Right lung (tissue), 10 donors: ENCODE results near the gene COL18A1. TPM values are rescaled to one million over a fixed set of nuclear protein-coding genes. Genes with fewer than 3 reads are reported as not detected.
"Not testable (repeated sequence)": the region's sequence is repeated elsewhere in the genome, so short reads cannot be mapped to it uniquely, and the experiment has no call there.

Experiments used
- DNase-seq, 2 donors: peaks; one replicate each; pipeline ENCODE4 v3.0.0-alpha.2; 2013
- long read RNA-seq, 8 donors: transcript quantifications; one replicate each; lab custom pipeline, GENCODE V29; 2026
- polyA plus RNA-seq, 5 donors: library from polyadenylated mRNA; unstranded; fragments of 120-200 nt; gene quantifications; one replicate each; pipeline versions ENCODE4 v1.2.1 to v1.2.3, GENCODE V29; 2013; ENCODE audit warnings: inconsistent platforms in 1 of 5, low replicate concordance in 1 of 5; ENCODE audit not compliant: insufficient read length in 5 of 5, insufficient read depth in 1 of 5

COL18A1 gene
- 100 to 1,000 TPM in 1 of 5 donors, 10 to 100 TPM in 4; 31.9 to 103 (median 57.3) TPM for polyA plus RNA-seq
- long read RNA-seq, donor 1, partial matches to known transcripts: 58 of 58 reads
- long read RNA-seq, donor 1, other reads (novel, unspliced or antisense): 0 of 58 reads
- long read RNA-seq, donor 2, partial matches to known transcripts: 20 of 20 reads
- long read RNA-seq, donor 2, other reads (novel, unspliced or antisense): 0 of 20 reads
- long read RNA-seq, donor 3, partial matches to known transcripts: 23 of 24 reads
- long read RNA-seq, donor 3, other reads (novel, unspliced or antisense): 0 of 24 reads
- long read RNA-seq, donor 4, partial matches to known transcripts: 24 of 24 reads
- long read RNA-seq, donor 4, other reads (novel, unspliced or antisense): 0 of 24 reads
- long read RNA-seq, donor 5, partial matches to known transcripts: 27 of 27 reads
- long read RNA-seq, donor 5, other reads (novel, unspliced or antisense): 0 of 27 reads
- long read RNA-seq, donor 6, full-length matches to known transcripts: 1 of 33 reads
- long read RNA-seq, donor 6, partial matches to known transcripts: 32 of 33 reads
- long read RNA-seq, donor 6, other reads (novel, unspliced or antisense): 0 of 33 reads
- long read RNA-seq, donor 7, full-length matches to known transcripts: 2 of 77 reads
- long read RNA-seq, donor 7, partial matches to known transcripts: 75 of 77 reads
- long read RNA-seq, donor 7, other reads (novel, unspliced or antisense): 0 of 77 reads
- long read RNA-seq, donor 8, partial matches to known transcripts: 5 of 5 reads
- long read RNA-seq, donor 8, other reads (novel, unspliced or antisense): 0 of 5 reads

DNA sequence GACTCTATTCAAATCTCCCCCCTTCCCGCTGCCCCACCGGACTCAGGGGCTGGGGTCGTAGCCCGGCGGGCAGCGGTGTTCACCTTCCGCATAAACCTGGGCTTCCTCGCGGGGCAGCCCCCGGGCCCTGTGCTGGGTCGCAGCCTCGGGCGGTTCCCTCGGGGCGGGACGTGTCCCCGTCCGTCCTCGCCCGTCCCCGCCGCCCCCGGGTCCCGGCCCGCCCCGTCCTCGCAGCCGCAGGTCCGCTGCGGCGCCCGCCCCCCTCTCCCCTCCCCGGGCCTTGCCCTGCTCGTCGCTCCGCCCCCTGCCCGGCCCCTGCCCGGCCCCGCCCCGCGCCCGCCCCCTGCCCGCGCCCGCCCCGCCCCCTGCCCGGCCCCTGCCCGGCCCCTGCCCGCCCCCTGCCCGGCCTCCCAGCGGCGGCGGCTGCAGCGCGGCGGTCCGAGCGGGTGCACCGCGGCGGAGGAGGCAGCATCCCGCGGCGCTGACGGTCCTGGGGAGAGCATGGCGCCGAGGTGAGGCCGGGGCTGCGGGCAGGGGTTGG, at the start of gene COL18A1:
Gene COL18A1, plus strand, starts transcription at position 436 of the 541 bp plus-strand sequence. Its CDS starts 66 bp downstream, at position 502.
- DNase-seq: no peak

DNA sequence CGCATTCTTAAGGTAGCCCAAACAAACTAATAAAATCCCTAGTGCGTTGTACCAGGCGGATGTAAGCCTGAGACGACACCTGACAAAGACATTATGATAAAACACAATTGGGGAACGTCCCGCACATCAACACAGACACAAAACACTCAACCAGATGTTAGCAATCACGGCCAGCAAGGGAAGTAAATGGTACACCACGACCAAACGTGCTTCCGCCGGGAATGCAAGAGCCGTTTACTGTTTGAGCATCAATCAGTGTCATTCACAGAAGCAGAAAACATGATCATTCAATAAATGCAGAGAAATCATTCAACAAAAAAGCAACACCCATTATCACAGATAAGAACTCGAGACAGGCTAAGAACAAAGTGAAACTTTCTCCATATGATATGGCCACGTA, 49.4 kb upstream of the COL18A1 start:
- no peak for DNase-seq

DNA sequence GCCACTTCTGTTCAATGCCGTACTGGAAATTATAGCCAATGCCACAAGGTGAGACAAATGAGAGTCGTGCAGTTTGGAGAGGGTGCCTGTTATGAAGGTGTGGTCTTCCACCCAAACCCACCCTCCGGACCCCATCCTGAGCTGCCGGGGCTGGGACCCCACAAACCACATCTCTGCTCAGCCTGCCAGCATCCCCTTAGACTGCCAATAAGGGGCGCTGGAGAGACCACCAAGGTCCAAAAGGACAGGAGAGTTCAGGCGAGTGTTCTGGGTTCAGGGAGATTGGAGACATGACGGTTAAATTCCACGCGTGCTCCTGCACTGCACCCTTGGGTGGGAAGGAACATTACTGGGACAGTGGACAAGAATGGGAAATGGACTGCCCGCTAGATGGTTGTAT, 48.7 kb upstream of the COL18A1 start:
- DNase-seq: no peak

DNA sequence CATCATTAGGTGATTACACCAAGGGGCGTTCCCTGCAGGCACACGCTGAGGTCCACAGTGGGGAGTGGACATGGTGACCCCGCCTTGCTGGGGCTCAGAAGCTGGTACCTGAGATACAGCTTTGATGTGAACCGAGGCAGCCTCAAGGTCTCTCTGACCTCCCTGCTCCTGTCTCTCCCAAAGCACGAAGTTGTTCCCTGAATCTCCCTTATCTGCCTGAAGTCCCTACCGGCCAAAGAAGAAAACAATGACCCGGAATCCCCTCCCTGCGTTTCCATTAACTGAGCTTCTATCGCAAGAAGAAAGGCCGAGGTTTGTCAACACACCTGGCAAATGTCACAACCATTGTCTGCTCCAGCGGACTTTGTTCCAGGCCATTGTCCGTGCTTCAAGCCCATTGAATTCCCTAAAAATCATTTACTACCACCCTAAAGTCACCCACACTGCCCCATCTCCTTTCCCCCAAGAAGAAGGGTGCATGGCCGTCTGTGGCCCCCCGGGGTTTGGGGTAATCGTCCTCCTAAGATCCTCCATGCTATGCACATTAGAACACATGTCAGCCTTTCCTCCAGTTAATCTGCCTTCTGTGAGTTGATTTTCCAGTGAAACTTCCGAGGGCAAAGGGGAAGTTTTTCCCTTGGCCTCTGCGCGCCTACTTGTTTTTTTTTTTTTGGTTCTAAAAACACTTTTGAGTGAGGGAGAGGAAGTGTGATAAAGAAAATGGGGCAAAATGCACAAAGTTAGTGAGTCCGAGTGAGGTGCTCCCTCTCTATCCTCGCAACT, 48.1 kb upstream of the COL18A1 start:
- DNase-seq: no peak

DNA sequence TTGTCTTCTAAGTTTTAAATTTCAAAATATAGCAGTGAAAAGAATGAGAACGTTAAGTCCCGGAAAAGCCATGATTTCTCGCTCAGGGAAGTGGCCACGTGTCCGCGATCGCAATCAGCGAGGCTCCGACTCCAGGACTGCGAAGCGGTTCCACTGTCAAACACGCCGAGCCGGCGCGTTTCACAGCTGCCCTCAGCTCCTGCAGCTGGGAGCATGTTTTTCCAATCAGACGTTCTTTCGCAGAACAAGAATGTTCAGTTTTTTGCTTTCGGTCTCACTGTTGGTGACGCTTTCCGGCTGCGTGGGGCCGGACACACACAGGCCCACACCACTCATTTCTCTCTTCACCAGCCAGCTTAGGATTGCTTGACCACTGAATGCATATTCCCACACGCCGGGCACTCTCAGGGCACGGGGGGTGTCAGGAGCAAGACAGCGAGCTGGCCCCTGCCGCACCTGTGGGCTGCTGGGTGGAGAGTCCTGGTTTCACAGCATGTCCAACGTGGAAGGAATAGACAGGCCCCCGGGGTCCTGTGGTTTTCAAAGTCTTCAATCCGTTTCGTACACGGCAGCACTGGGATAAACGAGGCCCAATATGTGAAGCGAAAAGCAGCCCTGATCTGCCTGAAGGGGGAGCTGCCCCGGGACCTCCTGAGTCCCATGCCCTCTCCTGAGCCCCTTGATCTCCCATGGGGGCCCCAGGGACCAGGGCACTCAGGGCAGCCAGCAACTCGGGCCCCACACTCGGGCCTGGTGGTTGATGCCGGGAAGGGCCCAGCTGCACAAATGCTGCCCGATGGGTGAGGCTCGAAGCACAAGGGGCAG, 47.3 kb upstream of the COL18A1 start:
- DNase-seq: peak; percentile 65 to 73

DNA sequence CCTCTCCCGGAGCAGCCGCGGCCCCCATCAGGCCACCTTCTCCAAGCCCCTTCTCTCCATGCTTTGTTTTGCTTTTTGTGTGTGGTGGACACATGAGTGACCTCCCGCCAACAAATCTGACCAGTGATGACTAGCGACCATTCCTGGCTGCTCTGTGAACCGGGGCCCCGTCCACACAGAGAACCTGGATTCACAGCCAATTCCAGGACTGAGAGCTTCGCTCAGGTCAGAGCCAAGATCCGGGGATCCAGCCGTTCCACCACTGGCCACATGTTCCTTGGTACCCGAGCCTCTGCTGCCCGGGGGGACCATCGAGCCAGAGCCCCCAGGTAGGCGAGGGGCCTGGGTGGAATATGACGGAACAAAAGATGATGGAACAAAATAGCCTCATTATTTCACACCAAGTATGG, 46.7 kb upstream of the COL18A1 start:
- DNase-seq: no peak

DNA sequence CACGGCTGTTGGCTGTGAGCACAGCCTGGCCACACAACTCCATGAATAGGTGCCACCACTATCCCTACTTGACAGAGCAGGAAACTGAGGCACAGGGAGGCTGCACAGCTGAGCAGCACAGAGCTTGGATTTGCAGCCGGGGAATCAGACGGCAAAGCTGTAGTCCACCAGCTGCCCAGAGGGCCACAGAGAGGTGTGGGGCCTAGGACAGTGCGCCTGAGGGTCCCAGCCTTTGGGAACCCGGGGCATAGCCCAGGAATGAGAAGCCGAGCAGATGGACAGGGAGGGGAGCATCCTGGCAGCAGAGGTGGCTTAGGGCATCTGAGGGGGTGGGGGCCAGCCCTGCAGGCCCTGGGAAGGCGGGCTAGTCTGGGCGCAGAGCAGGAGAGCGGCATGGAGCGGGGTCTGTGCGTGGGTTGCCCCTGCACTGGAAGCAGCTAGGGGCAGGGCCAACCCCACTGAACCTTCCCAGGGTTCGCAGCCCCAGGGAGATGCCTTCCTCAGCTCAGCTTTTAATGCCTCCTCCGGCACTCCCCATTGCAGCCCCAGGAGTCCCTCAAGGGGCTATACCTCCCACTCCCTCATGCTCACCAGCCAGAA, 46.2 kb upstream of the COL18A1 start:
- no peak for DNase-seq

DNA sequence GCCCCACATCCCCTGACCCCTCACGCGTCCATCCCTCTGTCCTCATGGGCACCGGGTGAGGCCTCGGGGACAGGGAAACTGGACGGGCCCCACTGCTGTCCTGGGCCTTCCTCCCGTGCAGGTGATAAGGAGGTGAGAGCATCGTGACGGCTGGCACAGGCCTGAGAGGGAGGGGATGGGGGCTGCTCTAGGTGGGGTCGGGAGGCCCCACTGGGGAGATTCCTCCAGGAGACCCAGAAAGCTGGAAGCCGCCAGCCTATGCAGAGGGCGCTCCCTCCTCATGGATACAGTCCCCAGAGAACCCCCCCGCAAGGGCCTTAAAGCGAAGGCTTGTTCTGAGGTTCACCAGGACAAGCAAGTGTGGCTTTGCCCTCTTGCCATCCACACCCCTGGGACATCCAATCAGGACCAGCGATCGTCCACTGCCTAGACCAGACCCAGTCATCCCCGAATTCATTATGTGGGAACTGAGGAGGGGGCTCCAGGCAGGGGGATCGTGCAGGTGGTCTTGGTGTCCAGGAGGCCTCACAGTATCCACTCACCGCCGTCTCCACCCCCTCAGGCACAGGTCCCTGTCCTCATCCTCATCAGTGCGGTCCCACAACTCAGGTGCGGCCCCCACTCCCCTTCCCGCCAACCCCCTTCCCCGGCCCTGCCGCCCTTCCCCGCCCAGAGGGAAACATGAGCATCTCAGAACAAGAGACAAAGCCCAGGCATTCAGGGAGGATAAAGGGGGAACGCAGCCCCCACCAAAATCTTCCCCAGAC, 45.3 kb upstream of the COL18A1 start:
- no peak for DNase-seq

DNA sequence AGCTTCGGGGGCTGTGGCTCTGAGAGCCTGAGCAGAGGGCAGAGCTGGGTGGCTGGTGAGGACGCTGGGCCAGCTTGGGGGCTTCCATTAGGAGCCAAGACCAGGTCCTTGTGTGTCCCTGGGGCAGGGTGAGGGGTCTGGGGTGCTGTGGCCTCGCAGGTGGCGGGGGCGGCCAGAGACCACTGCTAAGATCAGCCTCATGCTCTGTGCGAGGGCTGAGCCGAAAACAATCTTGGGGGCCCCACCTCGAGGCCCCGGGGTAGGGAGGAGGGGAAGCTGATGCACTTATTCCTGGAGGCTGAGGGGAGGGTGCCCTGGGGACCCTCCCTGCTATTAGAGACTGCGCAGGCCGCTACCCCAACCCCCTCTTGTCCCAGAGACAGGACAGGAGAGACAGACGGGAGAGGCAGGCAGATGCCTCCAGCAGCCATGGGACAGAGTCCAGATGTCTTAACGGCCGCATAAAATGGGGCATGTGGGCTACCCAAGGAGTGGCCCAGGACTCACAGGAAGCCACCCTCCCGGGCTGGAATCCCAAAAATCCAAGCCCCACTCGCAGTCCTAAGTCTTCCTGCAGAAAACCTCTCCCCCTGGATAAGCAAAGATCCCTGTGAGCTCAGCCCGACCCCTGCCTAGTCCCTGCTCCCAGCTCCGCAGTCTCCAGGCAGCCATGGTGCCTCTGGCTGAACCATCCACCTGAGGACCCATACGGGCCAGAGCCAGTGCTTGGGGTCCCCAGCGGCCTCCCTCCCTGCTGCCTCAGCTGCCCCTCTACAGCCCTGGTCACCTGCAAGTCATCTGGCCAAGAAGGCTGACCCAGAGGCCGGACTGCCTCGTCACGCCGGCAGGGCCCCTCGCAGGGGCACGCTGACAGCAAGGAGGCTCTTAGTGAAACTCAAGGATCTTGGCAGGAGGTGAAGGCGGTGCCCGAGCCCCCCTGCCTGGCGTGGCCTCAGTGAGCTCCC, 43.6 kb upstream of the COL18A1 start:
- no peak for DNase-seq

DNA sequence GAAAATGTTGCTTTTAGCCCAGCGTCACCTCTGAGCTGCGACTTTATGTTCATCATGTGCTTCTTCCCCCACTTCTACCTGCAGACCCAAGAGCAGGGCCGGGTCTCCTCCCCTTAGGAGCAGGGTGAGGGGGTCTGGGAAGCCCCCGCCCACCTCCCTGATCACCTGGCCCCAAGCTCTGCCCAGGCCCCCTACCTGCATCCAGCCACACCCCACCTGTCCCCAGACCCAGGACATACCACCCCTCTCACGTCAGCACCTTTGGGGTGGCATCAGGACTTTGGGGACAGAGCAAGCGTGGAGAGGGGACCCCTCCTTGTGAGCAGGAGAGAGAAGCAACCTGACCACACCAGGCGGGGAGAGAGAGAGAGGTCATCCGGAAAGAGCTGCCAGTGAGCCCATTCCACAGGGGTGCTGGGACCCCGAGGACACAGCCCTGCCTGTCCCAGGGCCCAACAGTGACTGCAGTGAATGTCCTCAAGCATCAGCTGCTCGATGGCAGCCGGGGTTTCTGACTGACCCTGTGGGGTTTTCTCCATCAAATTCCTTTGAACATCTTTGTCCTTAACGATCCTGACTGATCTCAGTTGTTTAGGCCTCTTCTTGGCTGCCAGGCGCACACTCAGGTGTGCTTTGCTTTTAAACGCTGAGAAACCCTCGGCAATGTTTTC, 42.8 kb upstream of the COL18A1 start:
- no peak for DNase-seq

DNA sequence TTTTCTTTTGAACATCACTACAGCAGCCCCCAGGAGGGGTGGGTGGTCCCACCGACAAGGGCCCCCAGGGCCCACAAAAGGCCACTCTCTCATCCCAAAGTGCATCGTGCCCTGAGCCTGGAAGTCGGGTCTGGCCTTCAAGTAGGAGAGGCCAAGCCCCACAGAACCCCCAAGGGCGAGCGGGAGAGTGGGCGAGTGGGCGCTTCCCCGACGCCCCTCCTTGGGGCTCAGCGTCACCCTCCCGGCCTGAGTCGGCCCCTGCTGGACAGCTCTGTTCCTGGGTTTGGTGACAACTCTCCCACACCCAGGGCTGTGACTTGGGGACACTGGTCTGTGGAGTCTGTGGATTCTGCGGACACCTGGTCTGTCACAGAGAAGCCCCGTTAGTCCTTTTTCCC, 42.2 kb upstream of the COL18A1 start:
- DNase-seq: no peak

DNA sequence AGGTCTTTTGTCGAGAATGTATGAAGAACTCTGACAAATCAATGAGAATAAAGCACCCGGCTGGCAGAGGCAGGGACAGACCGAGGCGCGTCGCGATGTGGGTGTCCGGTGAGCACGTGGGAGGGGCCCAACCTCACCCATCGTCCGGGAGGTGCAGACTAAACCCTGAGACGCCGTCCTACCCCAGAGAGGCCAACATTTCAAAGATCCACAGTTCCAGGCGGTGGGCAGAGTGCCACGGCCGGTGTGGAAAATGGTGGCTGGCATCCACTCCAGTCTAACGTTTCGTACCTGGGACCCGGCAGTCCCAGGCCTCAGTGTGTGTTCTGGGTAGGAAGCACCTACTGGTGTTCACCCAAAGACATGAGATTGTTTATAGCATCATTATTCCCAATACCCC, 41.7 kb upstream of the COL18A1 start:
- DNase-seq: not testable (repeated sequence)

DNA sequence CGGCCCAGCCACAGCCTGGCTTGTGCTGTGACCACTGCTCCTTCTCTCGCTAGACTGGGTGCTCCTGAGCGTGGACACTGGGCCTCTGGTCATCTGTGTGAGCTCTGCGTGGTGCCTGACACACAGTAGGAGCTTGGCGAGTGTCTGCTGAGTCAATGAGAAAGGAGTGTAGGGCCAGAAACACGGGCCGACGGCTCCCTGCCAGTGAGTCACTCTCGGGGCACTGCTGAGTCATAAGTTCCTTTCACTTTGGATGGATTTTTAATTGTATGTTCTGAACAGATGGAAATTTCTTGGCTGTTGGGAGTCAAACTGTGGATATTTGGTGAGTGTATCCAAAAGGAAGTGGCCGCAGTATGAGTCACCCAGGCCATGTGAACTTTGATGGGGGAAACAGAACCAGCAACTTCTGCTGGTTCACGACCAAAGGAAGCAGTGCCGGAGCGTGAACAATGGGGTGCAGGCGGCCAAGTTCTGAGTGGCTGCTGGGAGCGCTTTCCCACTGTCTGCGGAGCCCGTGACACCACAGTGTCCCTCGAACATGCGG, 41.0 kb upstream of the COL18A1 start:
- DNase-seq: peak; percentile 73 to 83

DNA sequence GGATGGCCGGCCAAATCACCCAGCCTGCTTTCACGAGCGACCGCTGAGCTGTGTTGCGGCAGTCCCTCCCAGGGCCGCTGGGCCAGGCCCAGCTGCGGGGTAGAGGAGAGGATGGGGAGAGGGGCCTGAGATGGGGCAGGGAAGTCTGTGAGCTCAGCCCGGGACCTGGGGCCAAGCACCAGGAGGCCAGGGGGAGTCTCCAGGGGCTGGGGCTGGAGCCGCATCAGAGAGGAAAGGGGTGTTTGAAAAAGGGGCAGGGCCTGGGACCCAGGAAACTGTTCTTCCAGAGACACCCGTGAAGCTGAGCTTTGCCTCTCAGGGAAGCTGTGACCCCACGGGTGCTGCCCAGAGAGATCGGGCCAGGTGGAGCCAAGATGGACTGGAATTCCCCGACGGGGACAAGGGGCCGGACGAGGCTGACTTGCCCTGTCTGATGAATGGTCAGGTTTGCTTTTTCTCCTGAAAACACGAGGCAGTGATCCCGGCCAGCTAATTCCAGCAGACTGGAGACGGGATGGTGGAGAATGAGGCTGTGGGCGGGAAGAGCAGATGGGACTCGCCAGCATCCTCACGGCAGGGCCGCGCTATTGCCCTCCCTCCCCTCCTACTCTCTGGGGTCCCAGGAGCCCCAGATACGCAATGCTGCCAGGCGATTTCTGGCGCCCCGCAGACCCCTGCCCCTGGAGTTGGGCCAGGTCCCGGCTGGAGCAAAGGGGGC, 40.3 kb upstream of the COL18A1 start:
- DNase-seq: no peak

DNA sequence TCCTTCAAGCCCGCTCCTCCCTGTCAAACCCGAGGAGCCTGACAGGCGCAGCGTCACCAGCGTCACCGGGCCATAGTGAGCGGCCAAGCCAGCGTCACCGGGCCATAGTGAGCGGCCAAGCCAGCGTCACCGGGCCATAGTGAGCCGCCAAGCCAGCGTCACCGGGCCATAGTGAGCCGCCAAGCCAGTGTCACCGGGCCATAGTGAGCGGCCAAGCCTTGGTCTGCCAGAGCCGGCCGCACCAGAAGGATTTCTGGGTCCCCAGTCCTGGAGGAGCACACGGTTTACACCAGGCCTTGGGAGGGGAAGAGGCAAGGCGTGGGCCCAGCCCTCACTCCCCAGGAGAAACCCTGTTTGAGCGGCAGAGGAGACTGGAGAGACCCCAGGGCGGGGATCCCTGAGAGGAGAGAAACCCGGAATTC, 39.8 kb upstream of the COL18A1 start:
- no peak for DNase-seq

DNA sequence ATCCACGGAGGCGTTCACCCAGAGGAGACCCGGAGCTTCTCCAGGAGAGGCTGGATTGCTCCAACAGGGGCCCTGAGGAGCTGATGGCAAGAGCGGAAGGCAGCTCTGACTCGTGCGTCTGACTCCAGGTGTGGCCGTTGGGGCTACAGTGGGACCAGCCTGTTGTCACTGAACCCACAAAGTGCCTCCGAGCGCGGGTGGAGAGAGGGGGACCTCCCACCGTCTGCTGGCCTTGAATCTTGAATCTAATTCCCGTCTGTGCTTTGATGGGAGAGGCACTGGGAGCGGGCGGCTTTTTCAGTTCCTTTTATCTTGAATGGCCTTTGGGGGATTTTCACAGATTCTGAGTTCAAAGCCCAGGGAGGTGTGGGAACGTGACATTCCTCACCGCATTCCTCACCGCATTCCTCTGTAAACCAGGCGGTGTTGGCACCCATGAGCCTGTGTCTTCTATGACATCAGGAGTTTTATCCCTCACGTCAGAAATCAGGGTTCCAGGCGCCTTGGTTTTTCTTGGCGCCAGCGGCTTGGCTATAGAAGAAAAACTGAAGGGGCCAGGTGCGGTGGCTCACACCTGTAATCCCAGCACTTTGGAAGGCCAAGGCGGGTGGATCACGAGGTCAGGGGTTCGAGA, 39.2 kb upstream of the COL18A1 start:
- no peak for DNase-seq
